Stimulated activated CD4-positive, alpha-beta T cell treated with anti-CD3 and anti-CD28 coated beads, Interleukin-2, amount 100 ng/mL, for 24 hours (primary cell): ENCODE measurements around the gene HIVEP3.

Experiments used
- DNase-seq, 2 donors: peaks; one replicate each; pipeline ENCODE4 v3.0.0-alpha.2; 2020

HIVEP3 gene

DNA sequence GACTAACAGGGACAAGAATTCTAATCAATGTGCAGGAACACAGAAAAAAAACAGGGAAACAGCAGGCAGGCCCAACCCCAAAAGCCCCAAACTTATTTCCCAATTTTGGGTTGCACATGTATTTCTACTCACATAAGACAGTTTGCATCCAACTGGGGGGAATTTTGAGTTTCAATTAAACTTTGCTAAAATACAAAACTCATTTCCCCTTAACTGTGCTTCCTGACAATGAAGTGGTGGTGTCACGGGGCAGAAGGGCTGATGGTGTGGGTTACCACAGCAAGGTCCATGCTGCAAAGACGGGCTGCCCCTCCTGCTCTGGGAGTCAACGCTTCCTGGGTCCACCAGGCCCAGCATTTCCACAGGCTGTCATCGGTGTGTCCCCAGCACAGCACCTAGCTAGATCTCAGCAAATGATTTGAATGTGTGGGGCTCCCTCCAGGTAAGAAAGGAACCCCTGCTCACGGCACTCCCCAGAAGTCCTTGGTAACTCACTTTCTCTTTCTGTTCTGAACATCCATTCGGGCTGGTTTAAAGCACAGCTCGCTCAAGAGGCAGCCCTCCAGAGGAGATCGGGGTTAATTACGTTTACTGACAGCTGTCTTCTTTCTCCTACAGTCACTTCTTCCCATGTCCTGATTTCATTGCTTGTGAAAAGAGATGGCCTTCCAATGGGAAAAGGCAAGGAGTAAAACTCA is 27.4 kb downstream of the HIVEP3 start:
- peak; percentile 38 to 57 for DNase-seq

GRCh38 chr1:41890825-41891198 is 27.9 kb downstream of the HIVEP3 start:
- no peak for DNase-seq

- no peak for DNase-seq
Measured at GRCh38 chr1:41889506-41890414, 29.0 kb downstream of the HIVEP3 start.

DNA sequence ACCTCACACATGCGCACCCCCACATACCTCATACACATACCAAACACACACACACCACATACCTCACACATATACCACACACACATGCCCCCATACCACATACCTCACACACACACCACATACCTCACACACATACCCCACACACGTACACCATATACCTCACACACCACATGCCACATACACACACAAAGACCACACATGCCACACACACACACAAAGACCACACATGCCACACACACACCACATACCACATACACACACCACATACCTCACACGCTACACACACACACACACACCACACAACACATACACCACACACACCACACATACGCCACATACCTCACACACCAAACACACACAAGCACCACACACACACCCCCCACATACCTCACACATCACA is 30.0 kb downstream of the HIVEP3 start:
- no peak for DNase-seq

DNA sequence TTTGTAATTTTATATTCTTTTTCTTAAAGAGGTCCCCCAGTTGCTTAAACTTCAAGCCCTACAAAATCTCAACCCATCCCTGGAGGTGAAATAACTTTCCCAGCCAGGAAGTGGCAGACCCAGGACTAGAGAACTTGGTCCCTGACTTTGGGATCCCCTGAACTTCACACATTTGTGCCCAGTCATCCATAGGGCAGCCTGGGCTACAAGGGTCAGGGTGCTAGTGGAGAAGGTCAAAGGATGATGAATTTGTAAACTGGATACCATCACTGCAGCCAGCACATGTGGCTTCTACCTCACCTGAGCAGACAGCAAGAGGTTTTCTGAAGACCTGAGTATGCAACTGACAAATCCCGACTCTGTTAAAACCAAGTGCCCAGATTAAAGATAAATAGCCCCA is 31.4 kb downstream of the HIVEP3 start:
- no peak for DNase-seq

DNA sequence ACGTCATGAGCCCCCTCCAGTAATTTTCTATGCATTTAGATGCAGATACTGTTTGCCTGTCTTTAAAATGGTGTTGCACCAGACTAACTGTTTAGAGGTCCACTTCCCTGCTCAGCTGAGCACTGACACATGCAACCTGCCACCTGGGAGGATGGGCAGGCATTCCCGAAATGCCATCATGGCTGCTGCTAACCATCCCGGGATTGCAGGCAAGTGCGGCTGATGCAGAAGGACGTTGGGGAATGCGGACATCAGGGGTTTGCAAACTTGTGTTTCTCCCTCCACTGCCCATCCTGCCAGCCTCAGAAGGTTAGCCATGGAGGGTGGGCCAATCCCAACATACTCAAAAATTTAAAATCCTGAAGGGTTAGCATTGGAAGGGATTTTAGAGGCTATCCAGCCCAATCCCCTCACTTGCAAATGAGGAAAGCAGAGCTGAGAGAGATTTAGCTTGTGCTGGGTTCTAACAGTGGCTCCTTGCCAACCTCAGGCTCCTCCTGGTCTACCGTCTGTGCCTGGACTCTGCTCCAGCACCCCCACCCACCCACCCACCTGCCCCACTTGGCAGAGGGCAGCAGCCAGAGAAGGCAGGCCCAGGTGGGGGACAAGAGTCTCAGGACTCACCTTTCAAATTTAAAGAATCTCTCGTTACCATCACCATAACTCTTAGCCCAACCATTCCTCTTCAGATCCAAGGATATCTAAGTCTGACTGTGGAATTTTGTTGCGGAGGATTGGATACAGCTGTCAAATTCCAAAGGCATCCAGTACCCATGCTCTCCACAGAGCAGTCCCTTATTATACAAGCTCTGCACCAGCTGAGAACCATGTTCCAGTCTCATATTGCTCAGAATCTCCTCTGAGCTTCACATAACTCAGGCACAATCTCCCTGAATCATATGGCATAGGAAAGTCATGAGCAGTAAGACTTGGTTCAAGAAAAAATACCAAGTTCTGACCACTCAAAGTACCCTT is 34.2 kb downstream of the HIVEP3 start:
- DNase-seq, result no peak

DNA sequence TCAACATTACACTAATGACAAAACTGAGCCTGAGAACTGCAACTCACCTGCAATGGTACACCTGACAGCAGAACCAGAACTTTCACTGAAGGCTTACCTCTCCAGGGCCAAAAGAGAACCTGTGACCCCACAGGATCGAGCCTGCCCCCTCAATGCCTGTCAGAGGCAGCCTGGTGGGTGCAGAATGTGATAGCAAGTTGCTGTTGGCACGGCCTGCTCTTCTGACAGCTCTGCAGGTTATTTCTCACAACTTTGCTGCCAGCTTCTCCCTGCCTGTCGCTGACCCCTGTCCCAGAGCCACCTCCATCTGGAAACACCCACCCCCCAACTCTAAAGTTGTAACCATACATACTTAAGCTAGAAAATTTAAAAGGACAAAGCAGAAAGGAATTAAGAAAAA is 35.2 kb downstream of the HIVEP3 start:
- no peak for DNase-seq

DNA sequence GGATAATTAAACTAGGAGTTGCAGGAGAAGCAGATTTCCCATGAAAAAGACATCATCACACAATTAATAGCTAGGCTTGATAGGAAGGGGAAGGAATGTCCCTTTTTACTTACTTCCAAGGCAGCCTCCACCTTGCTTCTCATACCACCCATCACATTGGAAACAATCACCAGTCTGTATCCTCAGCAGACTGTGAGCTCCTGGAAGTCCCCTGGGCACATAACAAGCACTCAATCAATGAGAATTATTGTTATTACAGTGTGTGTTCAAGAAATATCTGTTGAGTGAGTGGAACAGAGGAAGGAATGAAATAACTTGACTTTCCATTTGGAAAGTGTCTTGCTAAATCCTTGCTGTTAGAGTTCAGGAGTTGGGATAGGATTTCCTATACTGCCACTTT is 36.2 kb downstream of the HIVEP3 start:
- DNase-seq, result no peak

- no peak for DNase-seq
Measured at GRCh38 chr1:41882068-41882477, 36.6 kb downstream of the HIVEP3 start.

- DNase-seq, result no peak
Measured at GRCh38 chr1:41880950-41881885, 37.5 kb downstream of the HIVEP3 start.

DNA sequence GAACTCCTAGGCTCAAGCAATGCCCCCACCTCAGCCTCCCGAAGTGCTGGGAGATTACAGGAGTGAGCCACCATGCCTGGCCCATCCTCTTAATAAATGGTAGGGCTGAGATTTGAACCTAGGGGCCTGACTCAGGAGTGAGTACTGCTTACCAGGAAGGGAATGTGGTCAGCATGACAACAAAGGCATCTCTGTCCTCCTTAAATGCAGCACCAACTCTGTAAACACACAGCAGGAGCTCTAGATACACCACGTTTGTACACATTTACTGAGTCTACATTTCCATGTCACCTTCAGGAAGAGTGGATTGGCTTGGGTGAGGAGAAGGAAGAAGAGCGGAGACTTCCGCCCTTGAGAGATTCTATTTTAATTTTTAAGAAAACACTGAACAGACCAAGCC is 38.5 kb downstream of the HIVEP3 start:
- DNase-seq, result no peak

- DNase-seq, result no peak
Measured at GRCh38 chr1:41879617-41880016, 39.1 kb downstream of the HIVEP3 start.

DNA sequence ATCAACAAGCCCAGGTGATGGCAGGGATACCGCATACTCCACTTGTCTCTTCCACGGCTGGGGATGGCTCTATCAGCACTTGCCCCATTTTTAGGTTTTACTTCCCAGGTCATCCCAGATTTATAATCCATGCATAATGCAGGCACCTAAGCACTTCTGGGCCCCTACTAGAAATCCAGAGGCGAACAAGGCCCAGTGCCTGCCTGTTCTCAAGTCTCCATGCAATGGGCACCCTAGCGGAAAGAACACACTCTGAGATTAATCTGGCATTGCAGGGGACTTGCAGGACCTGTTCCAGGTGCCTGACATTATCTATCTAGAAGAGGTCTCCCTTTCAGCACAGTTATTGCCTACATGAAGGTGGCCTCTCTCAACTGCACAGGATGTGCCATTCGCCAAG is 39.8 kb downstream of the HIVEP3 start:
- no peak for DNase-seq

DNA sequence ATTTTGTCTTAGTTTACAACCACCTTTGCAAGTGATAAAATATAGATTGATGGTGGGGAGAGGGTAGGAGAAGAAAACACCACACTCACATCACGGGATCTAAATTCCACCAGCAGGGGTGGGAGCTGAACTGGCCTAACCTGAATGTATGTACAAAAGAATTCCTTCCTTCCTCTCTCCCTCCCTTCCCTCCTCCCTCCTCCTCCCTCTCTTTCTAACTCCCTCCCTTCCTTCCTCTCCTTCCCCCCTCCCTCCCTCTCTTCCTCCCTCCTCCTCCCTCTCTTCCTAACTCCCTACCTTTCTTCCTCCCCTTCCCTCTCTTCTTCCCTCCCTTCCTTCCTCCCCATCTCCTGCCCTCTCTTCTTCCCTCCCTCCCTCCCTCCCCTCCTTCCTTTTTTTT is 40.2 kb downstream of the HIVEP3 start:
- no peak for DNase-seq

GRCh38 chr1:41876576-41877445 is 41.9 kb downstream of the HIVEP3 start:
- DNase-seq, result no peak

DNA sequence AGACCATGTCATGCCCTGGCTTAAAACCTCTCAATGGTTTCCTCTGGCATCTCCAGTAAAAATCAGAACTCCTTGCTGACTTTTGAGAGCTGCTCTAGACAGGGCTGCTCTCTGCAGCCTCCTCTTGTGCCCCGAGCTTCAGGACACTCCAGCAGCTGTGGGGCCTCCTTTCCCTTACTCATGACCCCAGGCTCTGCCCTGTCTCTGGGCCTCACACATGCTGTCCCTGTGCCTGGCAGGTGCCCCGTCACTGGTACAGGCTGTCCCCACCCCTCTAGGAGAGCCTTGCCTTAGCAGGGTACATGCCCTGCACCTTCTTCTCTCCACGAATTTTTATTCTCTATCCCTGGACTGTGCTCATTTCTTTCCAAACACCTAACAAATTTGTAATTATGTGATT is 43.2 kb downstream of the HIVEP3 start:
- no peak for DNase-seq

- DNase-seq, result no peak
Measured at GRCh38 chr1:41874903-41875411, 43.8 kb downstream of the HIVEP3 start.

DNA sequence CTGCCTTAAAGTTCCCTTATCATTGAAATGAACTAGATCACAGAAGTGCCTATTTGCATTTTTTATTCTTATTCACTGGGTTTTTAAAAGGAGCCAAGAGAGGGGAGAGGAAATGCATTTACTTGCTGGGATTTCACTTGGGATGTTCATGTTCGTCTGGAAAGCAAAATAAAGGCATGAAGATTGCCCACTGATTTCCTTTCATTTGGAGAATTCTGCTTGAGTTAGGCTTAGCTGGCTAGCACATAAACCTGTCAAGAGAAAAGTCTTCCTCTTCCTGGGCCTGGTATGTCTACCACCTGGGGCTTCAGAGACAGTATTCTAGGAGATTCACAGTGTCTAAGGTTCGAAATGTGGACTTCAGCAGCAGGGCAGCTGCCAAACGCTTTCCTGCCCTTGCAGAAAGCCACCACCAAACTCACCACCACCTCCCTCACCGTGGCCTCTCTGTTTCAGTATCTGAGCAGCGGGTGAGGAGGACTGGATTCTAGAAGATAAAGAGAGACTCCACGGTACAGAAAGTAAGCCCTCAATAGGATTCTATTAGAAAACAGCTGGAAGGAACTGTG is 44.5 kb downstream of the HIVEP3 start:
- no peak for DNase-seq

- DNase-seq, result no peak
Measured at GRCh38 chr1:41872074-41872473, 46.6 kb downstream of the HIVEP3 start.

DNA sequence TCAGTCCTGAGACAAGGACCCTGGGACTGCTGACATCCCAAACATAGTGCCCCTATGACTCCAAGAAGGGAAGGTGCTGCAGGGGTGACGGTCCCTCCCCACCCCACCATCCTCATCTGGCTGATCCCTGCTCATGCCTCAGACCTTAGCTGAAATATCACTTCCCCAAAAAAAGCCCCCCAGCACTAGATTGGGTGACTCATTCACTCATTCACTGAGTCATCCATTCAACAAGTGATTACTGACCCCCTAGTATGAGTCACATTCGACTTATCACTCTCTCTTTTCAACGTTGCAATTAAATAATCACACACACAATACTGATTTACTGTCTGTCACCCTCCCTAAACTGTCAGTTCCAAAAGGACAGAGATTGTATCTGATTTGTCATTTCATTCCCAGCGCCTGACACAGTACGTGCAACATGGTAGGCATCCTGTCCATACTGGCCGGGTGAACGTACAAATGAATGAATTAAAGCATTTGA is 48.6 kb downstream of the HIVEP3 start:
- no peak for DNase-seq
